Measurements from ENCODE around the gene GALR3. TPM values are rescaled to one million over a fixed set of nuclear protein-coding genes. Genes with fewer than 3 reads are reported as not detected.

The GALR3 gene
- total RNA-seq (2021; fragmentation: NEBNext Ultra II Directional; extraction: Animal tissue kit (Norgen Biotek cat#: 25700)) (0.46 and 0.84 TPM in 2 replicates), polyA plus RNA-seq (2011; rRNA removed) (0.77 and 1.1 TPM in 2 replicates), polyA minus RNA-seq (2011; rRNA and poly(A)+ RNA removed) (0.39 TPM in 1 of 2 replicates, not detected in the other)
- 0.54 TPM for polyA plus RNA-seq (2011; cell fraction: cytosol; rRNA removed)
- 1.7 TPM for polyA plus RNA-seq (2011; cell fraction: nucleus; rRNA removed)
- polyA plus RNA-seq (2012, experiment 1 of 2): 0.42 to 0.76 TPM (median 0.59 TPM) in 3 of 4 replicates, not detected in the other
- polyA plus RNA-seq (2012, experiment 2 of 2): 0.26 TPM
- 0.45 TPM for polyA plus RNA-seq (2013, experiment 1 of 2)
- polyA plus RNA-seq (2013, experiment 2 of 2): 0.64 TPM
- not detected for polyA minus RNA-seq (2011; cell fraction: cytosol; rRNA and poly(A)+ RNA removed)
- polyA minus RNA-seq (2011; cell fraction: nucleus; rRNA and poly(A)+ RNA removed): 0.60 TPM
- long read RNA-seq, experiment 1, partial matches to known transcripts: 1 of 4 reads
- long read RNA-seq, experiment 1, other reads (novel, unspliced or antisense): 3 of 4 reads
- long read RNA-seq, experiment 2: 0 reads

GRCh38 chr22:37823134-37823985 is at the start of gene GALR3:
TSS of gene GALR3 (plus strand) at chr22:37823382. CDS start at chr22:37823407, 25 bp downstream.
- Histone ChIP-seq H3K56ac (replicated peaks; ENCODE audit: insufficient read length, low read depth, low read length) (no peak within 1 kb of the TSS), H2BK5ac (ENCODE audit: low read depth, low read length) (peak within 1 kb of the TSS; percentile 61; the same call in 1 of the 2 replicates), H3K14ac (ENCODE audit: insufficient read length) (no peak within 1 kb of the TSS), H4K5ac (ENCODE audit: insufficient read length, low read depth, low read length) (peak within 1 kb of the TSS; percentile 33), H4K91ac (replicated peaks; ENCODE audit: insufficient read length, low read length) (peak within 1 kb of the TSS; percentile 22), H2AK5ac (ENCODE audit: low read depth, low read length) (peak within 1 kb of the TSS; percentile 68; the same call in 1 of the 2 replicates), H2BK120ac (replicated peaks; ENCODE audit: low read depth, low read length) (no peak within 1 kb of the TSS), H3K27me3 (replicated peaks in 1 of 4; ENCODE audit: control insufficient read depth in 3 of 4, extremely low read depth in 1 of 4, insufficient read depth in 3 of 4, low read length in 3 of 4) (peaks cover 8 to 44% (median 41%) of the 10 kb centered on the region in 4 experiments), H3K9me3 (ENCODE audit: insufficient read depth in 2 of 2, low read depth in 1 of 2, low read length in 1 of 2) (no peaks in the 10 kb centered on the region), H2BK12ac (ENCODE audit: low read depth, low read length) (peak within 1 kb of the TSS; percentile 97; the same call in 1 of the 2 replicates), H3K23me2 (ENCODE audit: low read depth, low read length) (peaks cover 17% of the 10 kb centered on the region), H3K18ac (ENCODE audit: extremely low read depth, low read length) (peak within 1 kb of the TSS; percentile 62), H3K79me2 (ENCODE audit: control insufficient read depth in 1 of 2, insufficient read depth in 2 of 2, low read length in 2 of 2) (no peaks in the 10 kb centered on the region), H3K4me2 (ENCODE audit: insufficient read depth in 1 of 2, low read depth in 2 of 2, low read length in 2 of 2) (peak within 1 kb of the TSS; percentile 51 to 75), H4K20me1 (replicated peaks in 1 of 2; ENCODE audit: control insufficient read depth in 1 of 2, insufficient read depth in 2 of 2, low read length in 2 of 2) (no peaks in the 10 kb centered on the region), H3K4me1 (replicated peaks in 1 of 4; ENCODE audit: control insufficient read depth in 3 of 4, insufficient read depth in 4 of 4, low read length in 3 of 4) (peaks cover 5 to 35% (median 23%) of the 10 kb centered on the region in 4 experiments), H2AFZ (ENCODE audit: low read length) (0 out of 2 replicates have a peak within 1 kb of the TSS, but pooled peaks have one; percentile 17), H2BK15ac (ENCODE audit: low read length) (peak within 1 kb of the TSS; percentile 92), H3K23ac (ENCODE audit: insufficient read length) (no peak within 1 kb of the TSS), H3K36me3 (ENCODE audit: control insufficient read depth in 2 of 4, insufficient read depth in 4 of 4, low read length in 3 of 4) (no peaks in the 10 kb centered on the region), H3K27ac (ENCODE audit: low read depth, low read length) (no peak within 1 kb of the TSS), H3K79me1 (ENCODE audit: low read depth, low read length) (no peaks in the 10 kb centered on the region), H2BK20ac (ENCODE audit: low read length) (peak within 1 kb of the TSS; percentile 86; the same call in 1 of the 2 replicates), H4K8ac (ENCODE audit: extremely low read depth, insufficient read depth, low read length) (peak within 1 kb of the TSS; percentile 62), H3K4me3 (ENCODE audit: extremely low read depth in 1 of 4, insufficient read depth in 2 of 4, low read depth in 3 of 4, low read length in 4 of 4) (peak within 1 kb of the TSS in 1 of 4 experiments; percentile 57; a peak in 3 of 8 replicates), H3K4ac (replicated peaks; ENCODE audit: insufficient read length, low read depth, low read length) (peak within 1 kb of the TSS; percentile 99), H3K9ac (replicated peaks in 1 of 4; ENCODE audit: extremely low read depth in 1 of 4, low read depth in 3 of 4, low read length in 3 of 4) (no peak within 1 kb of the TSS; a peak in 1 of 7 replicates)
- ChIA-PET POLR2A (ENCODE audit: partially characterized antibody) (interaction anchor here (0.8 to 5.4 kb wide), 16 partner anchors 11 to 131 kb away, joined by 3 to 65 read pairs (median 6); partner anchors contain the start of genes ANKRD54, C22orf23, EIF3L and GCAT), CTCF (ENCODE audit: partially characterized antibody) (interaction anchor here (0.7 to 3.4 kb wide), 15 partner anchors 9 to 253 kb away, joined by 3 to 17 read pairs (median 3); partner anchors contain the start of genes C22orf23 and POLR2F)
- FAIRE-seq (no peak), DNase-seq (ENCODE audit: low read depth in 1 of 2, low spot score in 2 of 2) (peak in 1 of 2 experiments; percentile 48)
- 82% methylated on average over 19 of the region's 21 CpGs; no CpG with 5 or more reads in 1 of the 2 experiments for WGBS, 2 experiments (ENCODE audit: extremely low coverage in 1 of 2, insufficient coverage in 1 of 2, insufficient read length in 1 of 2, insufficient replicate concordance in 2 of 2, low coverage in 1 of 2, low lambda C conversion rate in 2 of 2, missing lambda C conversion rate in 1 of 2)
- TF ChIP-seq POLR2AphosphoS5 (IDR thresholded peaks at IDR 0.05; ENCODE audit: low read depth, low read length): no peak
- TF ChIP-seq ATF2 (IDR thresholded peaks at IDR 0.05; ENCODE audit: low read length): no peak
- TF ChIP-seq CHD2 (IDR thresholded peaks at IDR 0.05; ENCODE audit: low read length): no peak
- no peak for TF ChIP-seq POLR2A (IDR thresholded peaks at IDR 0.05; ENCODE audit: control extremely low read depth in 1 of 2, low read depth in 2 of 2, low read length in 2 of 2)
- TF ChIP-seq CREB1 (IDR thresholded peaks at IDR 0.05): no peak
- TF ChIP-seq EP300 (IDR thresholded peaks at IDR 0.05; ENCODE audit: borderline replicate concordance in 1 of 2, low read depth in 2 of 2, low read length in 2 of 2): no peak

All from H1 (cell line).